ENCODE measurements around the gene MYH6. TPM values are rescaled to one million over a fixed set of nuclear protein-coding genes. Genes with fewer than 3 reads are reported as not detected.

MYH6 gene
- total RNA-seq, 4 donors from 2014 or later, result 0.07 TPM; not detected in 3

- Histone ChIP-seq H3K4me3 (no peak overlapping the region), H3K4me1 (no peaks in the 10 kb centered on the region), H3K36me3 (no peaks in the 10 kb centered on the region), H3K27me3 (no peaks in the 10 kb centered on the region), H3K27ac (no peak overlapping the region), H3K9me3 (no peaks in the 10 kb centered on the region)
- intact Hi-C loops (cut with DNase I; ENCODE audit: low total_unique reads), result no loop called here
- TF ChIP-seq CTCF (IDR thresholded peaks at IDR 0.05) (no peak), POLR2A (IDR thresholded peaks at IDR 0.05) (no peak)
- no peak for DNase-seq
Measured at GRCh38 chr14:23411563-23412525, 3.8 kb upstream of the MYH6 start.

DNA sequence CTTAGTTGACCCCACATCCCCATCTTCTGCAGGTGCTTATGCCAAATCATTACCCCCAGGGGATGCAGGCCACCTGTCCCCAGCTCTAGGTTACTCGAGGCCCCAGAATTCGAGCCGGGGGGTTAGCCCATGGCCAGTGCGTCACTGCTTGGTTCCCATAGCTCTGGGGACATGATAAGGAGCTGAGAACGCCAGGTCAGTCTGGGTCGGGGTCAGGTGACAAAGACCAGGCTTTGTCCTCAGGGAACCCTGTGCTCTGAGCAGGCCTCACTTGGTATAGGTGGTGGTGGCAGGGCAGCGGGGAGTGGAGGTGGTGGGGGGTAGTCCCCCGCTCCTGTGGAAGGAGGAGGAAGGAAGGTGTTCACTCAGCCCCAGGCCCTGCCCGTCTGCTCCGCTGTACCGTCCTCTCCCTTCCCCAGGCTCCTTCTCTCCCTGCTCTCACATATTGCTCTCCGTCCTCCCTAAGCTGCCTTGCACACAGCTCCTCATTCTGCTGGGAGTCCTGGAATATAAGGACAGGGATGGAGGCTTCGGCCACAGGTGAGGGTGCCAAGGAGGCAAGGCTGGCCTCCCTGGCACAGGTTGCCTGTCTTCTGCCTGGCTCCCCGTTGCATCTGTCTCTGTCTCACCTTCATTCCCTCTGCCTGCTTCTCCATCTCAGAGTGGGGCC, 2.0 kb upstream of the MYH6 start:
- H3K4me3 ChIP-seq, result no peak overlapping the region
- no peaks in the 10 kb centered on the region for H3K9me3 ChIP-seq
- DNase-seq, result no peak
- no peak overlapping the region for H3K27ac ChIP-seq
- no peaks in the 10 kb centered on the region for H3K27me3 ChIP-seq
- intact Hi-C loops (cut with DNase I; ENCODE audit: low total_unique reads), result no loop called here
- H3K36me3 ChIP-seq, result no peaks in the 10 kb centered on the region
- H3K4me1 ChIP-seq, result no peaks in the 10 kb centered on the region
- no peak for TF ChIP-seq CTCF (IDR thresholded peaks at IDR 0.05)
- no peak for TF ChIP-seq POLR2A (IDR thresholded peaks at IDR 0.05)

GRCh38 chr14:23409475-23409874, 1.4 kb upstream of the MYH6 start:
- no peak overlapping the region for H3K4me3 ChIP-seq
- no peaks in the 10 kb centered on the region for H3K9me3 ChIP-seq
- no peak for DNase-seq
- H3K27me3 ChIP-seq, result no peaks in the 10 kb centered on the region
- TF ChIP-seq POLR2A (IDR thresholded peaks at IDR 0.05) (no peak), CTCF (IDR thresholded peaks at IDR 0.05) (no peak)
- H3K36me3 ChIP-seq, result no peaks in the 10 kb centered on the region
- H3K27ac ChIP-seq, result no peak overlapping the region
- intact Hi-C loops (cut with DNase I; ENCODE audit: low total_unique reads), result no loop called here
- H3K4me1 ChIP-seq, result no peaks in the 10 kb centered on the region

DNA sequence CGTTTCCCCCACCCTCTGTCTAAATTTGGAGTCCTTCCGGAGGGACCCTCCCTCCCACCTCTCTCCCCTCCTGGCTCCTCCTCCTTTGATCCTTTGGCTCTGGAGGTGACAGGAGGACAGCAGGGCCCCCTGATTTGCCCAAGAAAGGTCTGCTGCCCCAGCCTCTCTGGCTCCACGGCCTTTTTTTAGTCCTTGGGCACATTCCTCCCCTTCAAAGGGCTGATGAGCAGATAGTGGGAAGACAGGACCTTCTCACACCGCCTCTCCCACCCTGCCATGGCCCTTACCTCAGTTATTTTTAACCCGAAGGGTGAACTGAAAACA, 196 bp upstream of the MYH6 start:
- Histone ChIP-seq H3K9me3 (no peaks in the 10 kb centered on the region), H3K36me3 (no peaks in the 10 kb centered on the region), H3K4me1 (no peaks in the 10 kb centered on the region), H3K4me3 (no peak overlapping the region), H3K27ac (no peak overlapping the region), H3K27me3 (no peaks in the 10 kb centered on the region)
- TF ChIP-seq CTCF (IDR thresholded peaks at IDR 0.05), result no peak
- no peak for TF ChIP-seq POLR2A (IDR thresholded peaks at IDR 0.05)
- intact Hi-C loops (cut with DNase I; ENCODE audit: low total_unique reads), result no loop called here
- no peak for DNase-seq

DNA sequence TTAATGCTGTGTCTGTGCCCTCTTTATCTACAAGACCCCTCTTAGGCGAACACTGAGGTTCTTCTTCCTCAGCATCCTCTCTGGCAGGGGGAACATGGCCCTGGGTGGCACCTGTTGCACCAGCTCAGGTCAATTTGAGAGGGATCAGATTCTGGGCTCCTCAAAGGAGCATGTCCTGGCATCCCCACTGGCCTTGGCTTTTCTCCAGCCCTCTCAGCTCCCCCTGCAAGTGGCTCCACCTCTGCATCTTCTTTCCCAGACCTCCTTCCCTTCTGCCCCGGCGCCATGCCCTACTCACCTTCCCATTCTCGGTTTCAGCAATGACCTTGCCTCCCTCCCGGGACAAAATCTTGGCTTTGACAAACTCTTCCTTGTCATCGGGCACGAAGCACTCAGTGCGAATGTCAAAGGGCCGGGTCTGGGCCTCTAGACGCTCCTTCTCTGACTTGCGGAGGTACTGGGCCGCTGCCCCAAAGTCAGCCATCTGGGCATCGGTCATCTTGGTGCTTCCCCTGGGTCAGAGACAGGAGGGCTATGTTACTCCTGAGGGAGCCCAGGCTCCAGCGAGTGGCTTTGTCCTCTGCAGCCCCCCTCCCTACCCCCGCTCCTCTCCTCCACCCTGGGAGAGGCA, 1.2 kb downstream of the MYH6 start:
- no peak overlapping the region for H3K27ac ChIP-seq
- no peak for DNase-seq
- H3K9me3 ChIP-seq, result no peaks in the 10 kb centered on the region
- no peak overlapping the region for H3K4me3 ChIP-seq
- H3K36me3 ChIP-seq, result no peaks in the 10 kb centered on the region
- no peaks in the 10 kb centered on the region for H3K4me1 ChIP-seq
- intact Hi-C loops (cut with DNase I; ENCODE audit: low total_unique reads), result no loop called here
- no peaks in the 10 kb centered on the region for H3K27me3 ChIP-seq
- TF ChIP-seq CTCF (IDR thresholded peaks at IDR 0.05), result no peak
- TF ChIP-seq POLR2A (IDR thresholded peaks at IDR 0.05), result no peak
